Fibroblast of lung (primary cell): ENCODE data around the gene SH3TC1. TPM values are rescaled to one million over a fixed set of nuclear protein-coding genes. Genes with fewer than 3 reads are reported as not detected.

Experiments
- DNase-seq, 2 donors: peaks; one replicate each; pipeline versions ENCODE4 v3.0.0 to v3.0.0-alpha.2; 2010; ENCODE audit warnings: low read depth in 2 of 2
- H2AFZ ChIP-seq: 2 replicates; pipeline ENCODE4 v1.5.1; 2012; ENCODE audit warnings: low read length, control low read depth, inconsistent platforms
- H3K27ac ChIP-seq: 2 replicates; pipeline ENCODE4 v1.5.1; 2011; ENCODE audit warnings: low read length, control low read depth; ENCODE audit not compliant: insufficient read depth
- H3K27me3 ChIP-seq: 2 replicates; pipeline ENCODE4 v1.5.1; 2011; ENCODE audit warnings: mild to moderate bottlenecking, low read length; ENCODE audit not compliant: control insufficient read depth, insufficient read depth
- H3K36me3 ChIP-seq: 2 replicates; pipeline ENCODE4 v1.5.1; 2011; ENCODE audit warnings: low read length; ENCODE audit not compliant: control insufficient read depth, insufficient read depth
- H3K4me1 ChIP-seq: 2 replicates; pipeline ENCODE4 v1.5.1; 2011; ENCODE audit warnings: low read length; ENCODE audit not compliant: control insufficient read depth, insufficient read depth; ENCODE audit errors: extremely low read depth
- H3K4me2 ChIP-seq: 2 replicates; pipeline ENCODE4 v1.5.1; 2011; ENCODE audit warnings: low read length, control low read depth; ENCODE audit not compliant: insufficient read depth; ENCODE audit errors: extremely low read depth
- H3K4me3 ChIP-seq, 4 experiments: fragments of 200-600 bp in 1 of 4; sonication (generic) in 1 of 4; replicated peaks in 1 of 4; 2 replicates each; pipeline ENCODE4 v1.5.1; 2011 to 2016; ENCODE audit warnings: low read length in 4 of 4, low read depth in 3 of 4, mild to moderate bottlenecking in 3 of 4, control low read depth in 2 of 4, inconsistent platforms in 1 of 4, mixed read lengths in 1 of 4; ENCODE audit not compliant: insufficient read depth in 1 of 4; ENCODE audit errors: control extremely low read depth in 1 of 4
- H3K79me2 ChIP-seq: 2 replicates; pipeline ENCODE4 v1.5.1; 2012; ENCODE audit warnings: mild to moderate bottlenecking, low read length, inconsistent platforms; ENCODE audit not compliant: control insufficient read depth, insufficient read depth
- H3K9ac ChIP-seq: 2 replicates; pipeline ENCODE4 v1.5.1; 2011; ENCODE audit warnings: mild to moderate bottlenecking, low read length, control low read depth; ENCODE audit not compliant: insufficient read depth
- H3K9me3 ChIP-seq: 2 replicates; pipeline ENCODE4 v1.5.1; 2012; ENCODE audit warnings: low read depth, low read length; ENCODE audit not compliant: control insufficient read depth, insufficient read depth
- H4K20me1 ChIP-seq: 2 replicates; pipeline ENCODE4 v1.5.1; 2011; ENCODE audit warnings: low read length; ENCODE audit not compliant: control insufficient read depth, insufficient read depth; ENCODE audit errors: extremely low read depth
- EZH2 ChIP-seq: IDR thresholded peaks from 2 replicates; pipeline ENCODE4 v1.5.1; 2012; ENCODE audit warnings: low read length, control low read depth, mild to moderate bottlenecking; ENCODE audit errors: missing control alignments
- polyA plus RNA-seq, 2 donors: library from polyadenylated mRNA; depleted of rRNA in 1 of 2; stranded (reverse) in 1 of 2; unstranded in 1 of 2; fragments of >200 nt; gene quantifications; 2 replicates each; pipeline ENCODE4 v1.2.1, GENCODE V29; 2011 to 2012; ENCODE audit warnings: missing spikeins in 1 of 2
- total RNA-seq: library from RNA; depleted of rRNA; stranded (reverse); fragments of >200 nt; gene quantifications from 2 replicates; pipeline ENCODE4 v1.2.1, GENCODE V29; 2014
- TF ChIP-seq, protein P1 (sequence below), 2 donors: IDR thresholded peaks in 1 of 2; conservative IDR thresholded peaks in 1 of 2; 1 replicate in 1 of 2; 2 replicates in 1 of 2; pipeline ENCODE4 v1.5.1; 2011 to 2012; ENCODE audit warnings: low read length in 2 of 2, control low read depth in 1 of 2, inconsistent platforms in 1 of 2, low read depth in 1 of 2, mild to moderate bottlenecking in 1 of 2

Gene SH3TC1
- total and polyA plus RNA-seq, 2 donors (not counting 1 experiment from before 2014, with no cell fraction given) = 3.3 to 11.6 TPM

DNA sequence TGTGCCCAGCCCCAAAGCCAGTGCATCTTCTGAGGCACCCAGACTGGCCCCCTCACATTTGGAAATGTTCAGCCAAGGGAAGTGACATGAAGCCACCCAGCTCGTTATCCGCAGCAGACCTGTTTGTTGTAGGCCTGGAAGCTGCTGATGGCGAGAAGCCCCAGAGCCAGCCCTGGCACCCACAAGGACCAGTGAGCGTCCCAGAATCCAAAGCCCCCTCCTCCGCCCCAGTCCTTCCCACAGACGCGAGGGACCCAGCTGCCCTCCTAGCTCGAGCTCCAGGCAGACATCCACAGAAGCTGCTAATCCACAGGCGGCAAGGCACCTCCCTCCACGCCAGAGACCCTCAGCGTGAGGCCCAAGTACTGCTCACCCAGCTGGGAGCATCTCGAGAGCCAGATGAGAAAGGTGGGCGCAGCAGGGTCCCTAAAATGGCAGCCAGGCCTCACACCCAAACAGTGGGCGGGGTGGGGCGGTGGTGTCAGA, 47.9 kb upstream of the SH3TC1 start:
- Histone ChIP-seq H3K9ac (no peak overlapping the region), H3K4me1 (no peaks in the 10 kb centered on the region), H3K4me3 (no peak overlapping the region), H2AFZ (no peak overlapping the region), H3K79me2 (no peaks in the 10 kb centered on the region), H3K36me3 (no peaks in the 10 kb centered on the region), H3K27ac (no peak overlapping the region), H3K9me3 (no peaks in the 10 kb centered on the region), H3K4me2 (no peak overlapping the region), H4K20me1 (no peaks in the 10 kb centered on the region), H3K27me3 (peaks cover 5% of the 10 kb centered on the region)
- no peak for TF ChIP-seq EZH2
- TF ChIP-seq, protein P1, sequence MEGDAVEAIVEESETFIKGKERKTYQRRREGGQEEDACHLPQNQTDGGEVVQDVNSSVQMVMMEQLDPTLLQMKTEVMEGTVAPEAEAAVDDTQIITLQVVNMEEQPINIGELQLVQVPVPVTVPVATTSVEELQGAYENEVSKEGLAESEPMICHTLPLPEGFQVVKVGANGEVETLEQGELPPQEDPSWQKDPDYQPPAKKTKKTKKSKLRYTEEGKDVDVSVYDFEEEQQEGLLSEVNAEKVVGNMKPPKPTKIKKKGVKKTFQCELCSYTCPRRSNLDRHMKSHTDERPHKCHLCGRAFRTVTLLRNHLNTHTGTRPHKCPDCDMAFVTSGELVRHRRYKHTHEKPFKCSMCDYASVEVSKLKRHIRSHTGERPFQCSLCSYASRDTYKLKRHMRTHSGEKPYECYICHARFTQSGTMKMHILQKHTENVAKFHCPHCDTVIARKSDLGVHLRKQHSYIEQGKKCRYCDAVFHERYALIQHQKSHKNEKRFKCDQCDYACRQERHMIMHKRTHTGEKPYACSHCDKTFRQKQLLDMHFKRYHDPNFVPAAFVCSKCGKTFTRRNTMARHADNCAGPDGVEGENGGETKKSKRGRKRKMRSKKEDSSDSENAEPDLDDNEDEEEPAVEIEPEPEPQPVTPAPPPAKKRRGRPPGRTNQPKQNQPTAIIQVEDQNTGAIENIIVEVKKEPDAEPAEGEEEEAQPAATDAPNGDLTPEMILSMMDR (conservative IDR thresholded peaks at IDR 0.05 in 1 of 2, IDR thresholded peaks at IDR 0.05 in 1 of 2; ENCODE audit: low read depth in 1 of 2, low read length in 2 of 2) = no peak
- DNase-seq = no peak

DNA sequence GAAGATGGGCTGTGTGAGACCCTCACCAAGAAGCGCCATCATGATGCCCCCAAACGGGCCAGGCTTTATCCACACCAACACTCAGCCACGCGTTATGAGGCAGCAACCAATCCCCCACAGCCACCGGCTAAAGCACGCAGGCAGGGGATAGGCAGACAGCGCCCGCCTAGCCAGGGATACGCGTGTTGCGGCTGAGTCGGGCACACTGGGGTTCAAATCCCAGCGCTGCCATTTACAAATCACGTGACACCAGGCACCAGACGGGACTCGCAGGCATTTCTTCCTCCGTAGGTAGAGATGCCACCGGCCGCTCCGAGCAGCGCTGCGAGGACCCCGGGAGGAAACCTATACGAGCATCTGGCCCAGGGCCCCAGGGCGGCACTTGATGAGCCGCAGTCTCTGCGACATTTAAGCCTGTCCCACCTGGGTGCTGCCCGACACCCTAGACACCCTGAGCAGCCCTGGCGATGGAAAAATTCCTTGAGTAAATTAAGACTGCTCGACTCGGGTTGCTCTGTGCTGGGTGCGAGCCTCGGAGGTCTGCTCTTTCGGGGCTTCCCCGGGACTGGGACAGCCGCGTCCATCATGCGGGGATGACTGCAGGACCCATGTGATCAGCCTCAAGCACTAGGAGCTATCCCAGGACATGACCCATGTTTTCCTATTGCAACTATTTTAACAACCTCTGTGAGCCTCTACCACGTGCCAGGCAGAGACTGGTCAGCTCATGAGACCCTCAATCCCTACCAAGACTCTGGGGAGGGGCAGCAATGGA, 46.8 kb upstream of the SH3TC1 start:
- no peak overlapping the region for H3K4me2 ChIP-seq
- H3K4me1 ChIP-seq = peaks cover 5% of the 10 kb centered on the region
- H3K9ac ChIP-seq = no peak overlapping the region
- H3K9me3 ChIP-seq = no peaks in the 10 kb centered on the region
- peaks cover 3% of the 10 kb centered on the region for H3K27me3 ChIP-seq
- DNase-seq = no peak
- H3K4me3 ChIP-seq = no peak overlapping the region
- H4K20me1 ChIP-seq = no peaks in the 10 kb centered on the region
- H3K36me3 ChIP-seq = no peaks in the 10 kb centered on the region
- TF ChIP-seq EZH2 = no peak
- TF ChIP-seq, protein P1 (conservative IDR thresholded peaks at IDR 0.05 in 1 of 2, IDR thresholded peaks at IDR 0.05 in 1 of 2; ENCODE audit: low read depth in 1 of 2, low read length in 2 of 2) = no peak
- no peaks in the 10 kb centered on the region for H3K79me2 ChIP-seq
- H3K27ac ChIP-seq = no peak overlapping the region
- H2AFZ ChIP-seq = no peak overlapping the region

DNA sequence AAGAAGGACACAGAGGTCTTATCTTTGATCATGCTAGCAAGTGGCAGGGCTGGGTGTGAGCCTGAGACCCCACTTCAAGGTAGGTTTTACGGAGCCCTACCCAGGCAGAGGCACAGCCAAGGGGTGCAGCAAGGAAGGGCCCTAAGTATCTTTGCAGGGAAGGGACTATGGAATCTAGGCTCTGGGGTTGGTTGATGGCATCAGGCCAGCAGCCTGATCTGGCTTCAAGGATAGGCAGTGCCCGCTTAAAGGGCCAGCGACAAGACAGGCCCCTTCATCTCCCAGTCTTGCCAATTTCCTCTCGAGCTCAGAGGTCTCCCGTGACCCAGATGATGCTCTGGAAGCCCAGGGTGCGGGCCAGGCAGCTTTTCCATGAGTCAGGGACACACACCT, 46.2 kb upstream of the SH3TC1 start:
- H4K20me1 ChIP-seq = no peaks in the 10 kb centered on the region
- no peak overlapping the region for H3K4me3 ChIP-seq
- H2AFZ ChIP-seq = no peak overlapping the region
- no peaks in the 10 kb centered on the region for H3K79me2 ChIP-seq
- peaks cover 5% of the 10 kb centered on the region for H3K4me1 ChIP-seq
- peaks cover 6% of the 10 kb centered on the region for H3K27me3 ChIP-seq
- no peak overlapping the region for H3K27ac ChIP-seq
- H3K9ac ChIP-seq = no peak overlapping the region
- TF ChIP-seq, protein P1 (conservative IDR thresholded peaks at IDR 0.05 in 1 of 2, IDR thresholded peaks at IDR 0.05 in 1 of 2; ENCODE audit: low read depth in 1 of 2, low read length in 2 of 2) = no peak
- no peak for TF ChIP-seq EZH2
- DNase-seq = no peak
- no peak overlapping the region for H3K4me2 ChIP-seq
- H3K9me3 ChIP-seq = no peaks in the 10 kb centered on the region
- H3K36me3 ChIP-seq = no peaks in the 10 kb centered on the region
